Hepatocyte (in vitro differentiated cells): ENCODE data around the gene ARHGAP31.

Experiments used
- EZH2 ChIP-seq: fragments of 200-600 bp; sonication (generic); IDR thresholded peaks from 2 replicates; pipeline ENCODE4 v1.6.1; 2016; ENCODE audit warnings: antibody characterized with exemption, mild to moderate bottlenecking, borderline replicate concordance
- EZH2phosphoT487 ChIP-seq: fragments of 200-600 bp; sonication (generic); IDR thresholded peaks from one replicate; pipeline ENCODE4 v1.6.1; 2018; ENCODE audit warnings: antibody characterized with exemption, mild to moderate bottlenecking, low read depth, moderate library complexity; ENCODE audit not compliant: unreplicated experiment, severe bottlenecking
- TF ChIP-seq, protein P1 (sequence below): fragments of 200-600 bp; sonication (generic); IDR thresholded peaks from 2 replicates; pipeline ENCODE4 v1.5.1; 2016; ENCODE audit warnings: antibody characterized with exemption, mild to moderate bottlenecking; ENCODE audit not compliant: poor library complexity

DNA sequence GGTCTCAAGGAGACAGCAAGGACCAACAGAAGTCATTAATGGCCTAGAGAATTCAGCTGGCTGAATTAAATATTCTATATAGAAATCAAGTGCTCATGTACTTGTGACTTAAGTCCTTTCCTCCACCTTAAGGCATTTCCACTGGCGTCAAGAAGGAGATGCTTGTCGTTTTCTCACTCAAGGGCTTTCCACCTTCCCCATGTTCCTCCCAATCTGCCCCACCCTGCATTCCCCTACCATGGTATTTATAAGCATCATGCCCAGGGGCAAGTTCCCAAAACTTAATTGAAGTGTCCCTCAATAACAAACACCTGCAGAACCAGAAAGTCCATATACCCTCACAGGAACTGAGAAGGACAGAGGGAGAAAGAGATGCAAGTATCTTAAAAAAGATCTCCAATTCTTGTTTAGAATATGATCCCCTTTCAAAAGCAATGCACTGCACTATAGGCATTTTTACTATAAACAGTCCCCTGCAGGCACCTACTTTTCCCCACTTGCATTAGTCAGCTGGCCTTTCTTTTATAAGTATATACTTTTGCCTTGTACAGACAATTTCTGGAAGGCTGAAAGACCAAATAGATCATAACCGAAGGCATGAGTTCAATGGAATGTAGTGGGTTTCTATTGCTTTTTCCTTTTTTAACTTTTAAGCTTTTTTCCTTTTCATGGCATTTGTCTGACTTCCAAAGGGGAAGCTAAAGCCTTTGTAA, 139.6 kb downstream of the ARHGAP31 start:
- TF ChIP-seq, protein P1, sequence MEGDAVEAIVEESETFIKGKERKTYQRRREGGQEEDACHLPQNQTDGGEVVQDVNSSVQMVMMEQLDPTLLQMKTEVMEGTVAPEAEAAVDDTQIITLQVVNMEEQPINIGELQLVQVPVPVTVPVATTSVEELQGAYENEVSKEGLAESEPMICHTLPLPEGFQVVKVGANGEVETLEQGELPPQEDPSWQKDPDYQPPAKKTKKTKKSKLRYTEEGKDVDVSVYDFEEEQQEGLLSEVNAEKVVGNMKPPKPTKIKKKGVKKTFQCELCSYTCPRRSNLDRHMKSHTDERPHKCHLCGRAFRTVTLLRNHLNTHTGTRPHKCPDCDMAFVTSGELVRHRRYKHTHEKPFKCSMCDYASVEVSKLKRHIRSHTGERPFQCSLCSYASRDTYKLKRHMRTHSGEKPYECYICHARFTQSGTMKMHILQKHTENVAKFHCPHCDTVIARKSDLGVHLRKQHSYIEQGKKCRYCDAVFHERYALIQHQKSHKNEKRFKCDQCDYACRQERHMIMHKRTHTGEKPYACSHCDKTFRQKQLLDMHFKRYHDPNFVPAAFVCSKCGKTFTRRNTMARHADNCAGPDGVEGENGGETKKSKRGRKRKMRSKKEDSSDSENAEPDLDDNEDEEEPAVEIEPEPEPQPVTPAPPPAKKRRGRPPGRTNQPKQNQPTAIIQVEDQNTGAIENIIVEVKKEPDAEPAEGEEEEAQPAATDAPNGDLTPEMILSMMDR: no peak
- TF ChIP-seq EZH2 (no peak), EZH2phosphoT487 (no peak)
